Occipital lobe (tissue), 2 donors: Measurements from ENCODE around the gene RNF212B. TPM values are rescaled to one million over a fixed set of nuclear protein-coding genes. Genes with fewer than 3 reads are reported as not detected.
A peak's percentile ranks its signal among the peaks of the same experiment; 100 is the strongest.
"Not testable (repeated sequence)": the region's sequence is repeated elsewhere in the genome, so short reads cannot be mapped to it uniquely, and the experiment has no call there.

Experiments
- DNase-seq: peaks from one replicate; lab custom pipeline; 2025; lab: John Stamatoyannopoulos, UW
- total RNA-seq: library from RNA; depleted of rRNA; stranded (reverse); fragments of >200 nt; gene quantifications from one replicate; pipeline ENCODE4 v1.2.3, GENCODE V29; 2014

The RNF212B gene, protein sequence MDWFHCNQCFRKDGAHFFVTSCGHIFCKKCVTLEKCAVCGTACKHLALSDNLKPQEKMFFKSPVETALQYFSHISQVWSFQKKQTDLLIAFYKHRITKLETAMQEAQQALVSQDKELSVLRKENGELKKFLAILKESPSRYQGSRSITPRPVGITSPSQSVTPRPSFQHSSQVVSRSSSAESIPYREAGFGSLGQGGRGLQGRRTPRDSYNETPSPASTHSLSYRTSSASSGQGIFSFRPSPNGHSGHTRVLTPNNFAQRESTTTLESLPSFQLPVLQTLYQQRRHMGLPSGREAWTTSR
- not detected for total RNA-seq

- DNase-seq: peak; percentile 62
Observed at GRCh38 chr14:23237772-23238594, at the start of gene RNF212B. RNF212B (plus strand) TSS chr14:23237936; CDS start chr14:23240346, 2,410 bp downstream.

DNA sequence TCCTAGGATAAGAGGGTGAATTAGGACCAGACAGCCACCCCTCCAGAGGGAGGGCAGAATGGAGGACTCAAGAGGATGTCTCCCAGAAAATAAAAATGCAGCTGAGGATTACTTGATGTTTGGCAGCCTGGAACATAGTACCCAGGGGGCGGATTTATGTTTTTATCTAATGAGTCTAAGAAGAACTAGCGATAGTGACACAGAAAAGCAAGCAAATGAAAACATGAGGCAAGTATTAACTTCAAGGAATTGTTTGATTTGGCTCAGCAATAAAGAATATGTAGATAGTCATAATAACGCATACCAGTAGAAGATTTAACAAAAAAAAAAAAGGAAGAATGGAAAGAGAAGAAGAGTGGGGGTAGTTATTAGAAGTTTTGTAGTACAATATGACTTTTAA, 44.3 kb upstream of the RNF212B start:
- no peak for DNase-seq

GRCh38 chr14:23195552-23196101, 42.1 kb upstream of the RNF212B start:
- DNase-seq: no peak

GRCh38 chr14:23196487-23196886, 41.2 kb upstream of the RNF212B start:
- DNase-seq: not testable (repeated sequence)

DNA sequence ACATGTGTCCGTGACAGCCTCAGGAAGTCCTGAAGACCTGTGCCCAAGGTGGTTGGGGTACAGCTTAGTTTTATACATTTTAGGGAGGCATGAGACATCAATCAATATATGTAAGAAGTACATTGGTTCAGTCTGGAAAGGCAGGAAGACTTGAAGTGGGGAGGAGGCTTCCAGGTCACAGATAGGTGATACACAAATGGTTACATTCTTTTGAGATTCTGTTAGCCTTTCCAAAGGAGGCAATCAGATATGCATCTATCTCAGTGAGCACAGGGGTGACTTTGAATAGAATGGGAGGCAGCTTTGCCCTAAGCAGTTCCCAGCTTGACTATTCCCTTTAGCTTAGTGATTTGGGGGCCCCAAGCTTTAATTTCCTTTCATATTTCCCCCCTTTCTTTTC, 38.6 kb upstream of the RNF212B start:
- not testable (repeated sequence) for DNase-seq

DNA sequence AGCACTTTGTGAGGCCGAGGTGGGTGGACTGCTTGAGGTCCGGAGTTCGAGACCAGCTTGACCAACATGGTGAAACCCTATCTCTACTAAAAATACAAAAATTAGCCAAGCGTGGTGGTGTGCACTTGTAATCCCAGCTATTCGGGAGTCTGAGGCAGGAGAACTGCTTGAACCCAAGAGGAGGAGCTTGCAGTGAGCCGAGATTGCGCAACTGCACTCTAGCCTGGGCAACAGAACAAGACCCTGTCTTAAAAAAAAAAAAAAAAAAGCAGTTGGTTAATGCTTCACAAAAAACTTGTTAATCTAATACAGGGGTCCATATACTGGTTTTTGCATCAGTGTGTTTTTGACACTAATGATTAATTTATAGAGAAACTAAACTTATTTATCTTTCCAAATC, 35.7 kb upstream of the RNF212B start:
- DNase-seq: no peak

GRCh38 chr14:23206422-23207145, 31.2 kb upstream of the RNF212B start:
- DNase-seq: no peak

- DNase-seq: no peak
Observed at GRCh38 chr14:23207146-23207540, 30.6 kb upstream of the RNF212B start.

DNA sequence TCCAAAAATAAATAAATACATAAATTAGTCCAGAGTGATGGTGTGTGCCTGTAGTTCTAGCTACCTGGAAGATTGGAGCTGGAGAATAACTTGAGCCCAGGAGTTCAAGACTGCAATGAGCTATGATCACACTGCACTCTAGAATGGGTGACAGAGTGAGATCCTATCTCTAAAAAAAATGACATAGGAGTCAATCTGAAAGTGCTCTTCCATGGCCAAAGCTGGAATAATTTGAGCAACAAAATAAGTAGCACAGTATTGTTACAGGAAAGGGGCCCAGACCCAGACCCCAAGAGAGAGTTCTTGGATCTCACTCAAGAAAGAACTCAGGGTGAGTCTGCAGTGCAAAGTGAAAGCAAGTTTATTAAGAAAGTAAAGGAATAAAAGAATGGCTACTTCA, 29.4 kb upstream of the RNF212B start:
- DNase-seq: no peak

DNA sequence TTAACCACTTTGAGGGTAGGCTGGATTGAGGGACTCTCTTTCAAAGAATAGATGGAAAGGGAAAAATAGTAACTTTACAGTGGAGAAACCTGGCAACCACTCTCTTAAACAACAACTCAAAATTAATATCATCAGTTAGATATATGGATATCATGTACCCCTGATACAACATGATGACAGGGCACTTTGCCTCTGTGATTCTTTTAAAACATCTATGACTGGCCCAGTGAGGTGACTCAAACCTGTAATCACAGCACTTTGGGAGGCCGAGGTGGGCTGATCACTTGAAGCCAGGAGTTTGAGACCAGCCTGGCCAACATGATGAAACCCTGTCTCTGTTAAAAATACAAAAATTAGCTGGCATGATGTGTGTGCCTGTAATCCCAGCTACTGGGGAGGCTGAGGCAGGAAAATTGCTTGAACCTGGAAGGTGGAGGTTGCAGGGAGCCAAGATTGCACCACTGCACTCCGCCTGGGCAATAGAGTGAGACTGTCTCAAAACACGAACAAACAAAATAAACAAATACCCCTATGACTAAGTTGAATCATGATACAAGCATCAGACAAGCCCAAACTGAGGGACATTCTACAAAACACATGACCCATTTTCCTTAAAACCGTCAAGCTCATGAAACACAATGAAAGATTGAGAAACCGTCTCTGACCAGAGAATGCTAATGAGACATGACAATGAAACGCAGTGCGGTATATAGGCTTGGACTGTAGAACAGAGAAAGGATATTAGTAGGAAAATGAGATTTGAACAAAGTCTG, 27.9 kb upstream of the RNF212B start:
- DNase-seq: no peak

- no peak for DNase-seq
Observed at GRCh38 chr14:23215421-23215820, 22.3 kb upstream of the RNF212B start.

DNA sequence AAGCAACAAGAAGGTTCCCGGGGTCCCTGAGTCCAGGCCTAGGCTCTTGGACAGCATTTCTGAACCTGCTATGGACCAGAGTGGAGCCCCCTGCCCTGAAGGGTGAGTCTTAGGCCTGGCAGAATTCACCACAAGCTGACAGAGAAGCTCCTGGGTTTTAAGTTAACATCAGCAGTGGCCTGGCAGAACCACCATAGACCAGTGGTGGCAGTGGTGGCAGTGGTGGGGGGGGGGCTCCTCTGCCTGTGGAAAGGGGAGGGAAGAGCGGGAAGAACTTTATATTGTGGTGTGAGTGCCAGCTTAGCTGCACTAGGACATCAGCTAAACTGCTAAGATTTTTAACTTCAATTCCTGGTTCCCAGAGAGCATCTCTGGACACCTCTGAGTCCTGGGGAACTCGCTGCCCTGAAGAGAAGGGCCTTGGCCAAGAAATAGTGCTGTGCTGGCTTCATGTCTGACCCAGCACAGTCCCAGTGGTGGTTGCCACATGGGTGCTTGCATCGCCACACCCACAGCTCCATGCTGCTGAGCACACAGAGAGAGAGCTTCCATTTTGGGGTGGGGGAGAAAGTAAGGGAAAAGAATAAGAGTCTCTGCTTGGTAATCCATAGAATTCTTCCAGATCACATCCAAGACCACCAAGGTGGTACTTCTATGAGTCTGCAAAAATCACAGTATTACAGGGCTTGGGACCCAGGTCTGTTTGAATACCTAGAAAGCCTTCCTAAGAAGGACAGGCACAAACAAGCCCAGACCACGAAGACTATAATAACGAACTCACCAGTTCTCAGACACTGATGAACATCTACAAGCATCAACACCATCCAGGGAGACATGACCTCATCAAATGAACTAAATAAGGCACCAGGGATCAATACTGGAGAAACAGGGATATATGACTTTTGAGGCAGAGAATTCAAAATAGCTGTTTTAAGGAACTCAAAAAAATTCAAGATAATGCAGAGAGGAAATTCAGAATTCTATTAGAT, 20.4 kb upstream of the RNF212B start:
- no peak for DNase-seq

DNA sequence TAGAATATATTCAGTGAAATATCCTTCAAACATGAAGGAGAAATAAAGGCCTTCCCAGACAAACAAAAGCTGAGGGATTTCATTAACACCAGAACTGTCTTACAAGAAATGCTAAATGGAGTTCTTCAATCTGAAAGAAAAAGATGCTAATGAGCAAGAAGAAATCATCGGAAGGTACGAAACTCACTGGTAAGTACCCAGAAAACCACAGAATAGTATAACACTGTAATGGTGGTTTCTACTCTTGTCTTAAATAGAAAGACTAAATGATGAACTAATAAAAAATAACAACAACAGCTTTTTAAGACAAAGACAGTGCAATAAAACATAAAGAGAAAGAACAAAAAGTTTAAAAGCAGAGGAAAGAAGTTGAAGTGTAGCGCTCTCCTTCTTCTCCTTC, 18.7 kb upstream of the RNF212B start:
- no peak for DNase-seq

DNA sequence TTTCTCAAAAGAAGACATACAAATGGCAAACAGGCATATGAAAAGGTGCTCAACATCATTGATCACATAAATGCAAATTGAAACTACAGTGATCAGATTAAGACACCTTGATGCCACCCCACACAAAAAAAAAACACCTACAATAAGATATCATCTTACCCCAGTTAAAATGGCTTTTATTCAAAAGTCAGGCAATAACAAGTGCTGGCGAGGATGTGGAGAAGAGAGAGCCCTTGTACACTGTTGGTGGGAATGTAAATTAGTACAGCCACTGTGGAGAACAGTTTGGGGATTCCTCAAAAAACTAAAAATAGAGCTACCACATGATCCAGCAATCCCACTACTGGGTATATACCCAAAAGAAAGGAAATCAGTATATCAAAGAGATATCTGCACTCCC, 12.8 kb upstream of the RNF212B start:
- not testable (repeated sequence) for DNase-seq

- no peak for DNase-seq
Observed at GRCh38 chr14:23227566-23227965, 10.2 kb upstream of the RNF212B start.

DNA sequence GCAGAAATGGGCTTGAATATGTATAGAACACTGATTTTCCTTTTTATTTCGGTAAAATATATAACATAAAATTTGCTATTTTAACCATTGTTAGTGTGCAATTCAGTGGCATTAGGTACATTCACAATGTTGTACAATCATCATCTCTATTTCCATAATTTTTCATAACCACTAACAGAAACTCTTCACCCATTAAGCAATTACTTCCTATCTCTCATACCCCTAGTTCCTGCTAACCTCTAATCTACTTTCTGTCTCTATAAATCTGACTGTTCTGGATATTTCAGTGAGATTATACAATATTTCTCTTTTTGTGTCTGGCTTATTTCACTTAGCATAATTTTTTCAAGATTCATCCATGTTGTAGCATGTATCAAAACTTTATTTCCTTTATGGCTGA, 8.9 kb upstream of the RNF212B start:
- no peak for DNase-seq

GRCh38 chr14:23232241-23232808, 5.4 kb upstream of the RNF212B start:
- not testable (repeated sequence) for DNase-seq

GRCh38 chr14:23240661-23241060, 2.9 kb downstream of the RNF212B start:
- no peak for DNase-seq

DNA sequence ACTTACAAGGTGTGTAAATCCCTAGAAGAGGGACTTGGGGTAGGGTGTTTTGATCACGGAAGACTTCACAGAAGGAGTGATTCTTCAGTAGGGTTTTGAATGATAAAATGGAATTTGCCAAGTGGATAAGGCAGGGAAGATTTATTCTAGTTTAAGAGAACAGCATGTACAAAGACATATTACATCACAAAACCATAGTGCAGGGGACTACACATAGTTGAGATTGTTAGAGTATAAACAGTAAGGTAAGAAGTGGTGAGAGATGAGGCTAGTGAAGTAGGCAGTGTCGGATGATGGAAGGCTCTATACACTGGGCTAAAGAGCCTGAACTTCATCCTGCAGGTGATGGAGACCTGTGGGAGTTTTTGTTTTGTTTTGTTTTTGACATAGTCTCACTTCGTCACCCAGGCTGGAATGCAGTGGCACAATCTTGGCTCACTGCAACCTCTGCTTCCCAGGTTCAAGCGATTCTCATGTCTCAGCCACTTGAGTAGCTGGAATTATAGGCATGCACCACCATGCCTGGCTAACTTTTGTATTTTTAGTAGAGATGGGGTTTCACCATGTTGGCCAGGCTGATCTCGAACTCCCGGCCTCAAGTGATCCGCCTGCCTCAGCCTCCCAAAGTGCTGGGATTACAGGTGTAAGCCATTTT, 3.5 kb downstream of the RNF212B start:
- DNase-seq: not testable (repeated sequence)
